Adrenal gland (tissue), 5 donors: ENCODE measurements around the gene PKDREJ.

Source experiments
- CTCF ChIP-seq, 6 experiments: fragments of 450-650 bp in 4 of 6; fragments of 200-600 bp in 2 of 6; sonication (generic) in 1 of 6; IDR thresholded peaks; 1 replicate in 5 of 6; 2 replicates in 1 of 6; pipeline versions ENCODE4 v1.5.1 to v1.8.0; 2016 to 2021; ENCODE audit warnings: antibody characterized with exemption in 6 of 6, mild to moderate bottlenecking in 2 of 6, moderate library complexity in 1 of 6
- POLR2A ChIP-seq, 2 donors: fragments of 450-650 bp; IDR thresholded peaks; one replicate each; pipeline ENCODE4 v1.6.1; 2017; ENCODE audit warnings: antibody characterized with exemption in 2 of 2, mild to moderate bottlenecking in 2 of 2, moderate library complexity in 1 of 2
- donor health status: DM: no; HTN: no; CAD: no.

- TF ChIP-seq CTCF (IDR thresholded peaks at IDR 0.05) (no peak), POLR2A (IDR thresholded peaks at IDR 0.05) (no peak)
These were observed 18.0 kb upstream of the PKDREJ start for GRCh38 chr22:46280999-46281623.
